Ishikawa (cell line): ENCODE results near the gene HNF1A.

ENCODE experiments used
- CEBPB ChIP-seq: IDR thresholded peaks from 2 replicates; pipeline ENCODE4 v1.6.1; 2012
- CREB1 ChIP-seq: IDR thresholded peaks from 2 replicates; pipeline ENCODE4 v1.6.1; 2012; ENCODE audit warnings: low read depth
- EGR1 ChIP-seq: IDR thresholded peaks from 2 replicates; pipeline ENCODE4 v1.6.1; 2012
- EP300 ChIP-seq: IDR thresholded peaks from 2 replicates; pipeline ENCODE4 v1.6.1; 2012; ENCODE audit warnings: borderline replicate concordance
- FOXM1 ChIP-seq: IDR thresholded peaks from 2 replicates; pipeline ENCODE4 v1.6.1; 2012; ENCODE audit warnings: low read depth, borderline replicate concordance
- NFIC ChIP-seq: IDR thresholded peaks from 2 replicates; pipeline ENCODE4 v1.6.1; 2012
- RAD21 ChIP-seq: IDR thresholded peaks from 2 replicates; pipeline ENCODE4 v1.6.1; 2012; ENCODE audit warnings: low read depth
- TAF1 ChIP-seq: IDR thresholded peaks from 2 replicates; pipeline ENCODE4 v1.6.1; 2012; ENCODE audit warnings: low read depth, mild to moderate bottlenecking
- TCF12 ChIP-seq: IDR thresholded peaks from 2 replicates; pipeline ENCODE4 v1.6.1; 2012; ENCODE audit warnings: low read depth
- TEAD4 ChIP-seq: IDR thresholded peaks from 2 replicates; pipeline ENCODE4 v1.6.1; 2012
- YY1 ChIP-seq: IDR thresholded peaks from 2 replicates; pipeline ENCODE4 v1.6.1; 2012; ENCODE audit warnings: low read depth
- ZBTB7A ChIP-seq: IDR thresholded peaks from 2 replicates; pipeline ENCODE4 v1.6.1; 2012; ENCODE audit warnings: low read depth
- TF ChIP-seq, protein P1 (sequence below): IDR thresholded peaks from 2 replicates; pipeline ENCODE4 v1.6.1; 2012; ENCODE audit warnings: low read depth, mild to moderate bottlenecking
- TF ChIP-seq, protein P2 (sequence below): IDR thresholded peaks from 2 replicates; pipeline ENCODE4 v1.6.1; 2012
- TF ChIP-seq, protein P3 (sequence below): IDR thresholded peaks from 2 replicates; pipeline ENCODE4 v1.6.1; 2012

HNF1A gene

GRCh38 chr12:120979862-120980696 lies 1.7 kb downstream of the HNF1A start:
- TF ChIP-seq, protein P1, sequence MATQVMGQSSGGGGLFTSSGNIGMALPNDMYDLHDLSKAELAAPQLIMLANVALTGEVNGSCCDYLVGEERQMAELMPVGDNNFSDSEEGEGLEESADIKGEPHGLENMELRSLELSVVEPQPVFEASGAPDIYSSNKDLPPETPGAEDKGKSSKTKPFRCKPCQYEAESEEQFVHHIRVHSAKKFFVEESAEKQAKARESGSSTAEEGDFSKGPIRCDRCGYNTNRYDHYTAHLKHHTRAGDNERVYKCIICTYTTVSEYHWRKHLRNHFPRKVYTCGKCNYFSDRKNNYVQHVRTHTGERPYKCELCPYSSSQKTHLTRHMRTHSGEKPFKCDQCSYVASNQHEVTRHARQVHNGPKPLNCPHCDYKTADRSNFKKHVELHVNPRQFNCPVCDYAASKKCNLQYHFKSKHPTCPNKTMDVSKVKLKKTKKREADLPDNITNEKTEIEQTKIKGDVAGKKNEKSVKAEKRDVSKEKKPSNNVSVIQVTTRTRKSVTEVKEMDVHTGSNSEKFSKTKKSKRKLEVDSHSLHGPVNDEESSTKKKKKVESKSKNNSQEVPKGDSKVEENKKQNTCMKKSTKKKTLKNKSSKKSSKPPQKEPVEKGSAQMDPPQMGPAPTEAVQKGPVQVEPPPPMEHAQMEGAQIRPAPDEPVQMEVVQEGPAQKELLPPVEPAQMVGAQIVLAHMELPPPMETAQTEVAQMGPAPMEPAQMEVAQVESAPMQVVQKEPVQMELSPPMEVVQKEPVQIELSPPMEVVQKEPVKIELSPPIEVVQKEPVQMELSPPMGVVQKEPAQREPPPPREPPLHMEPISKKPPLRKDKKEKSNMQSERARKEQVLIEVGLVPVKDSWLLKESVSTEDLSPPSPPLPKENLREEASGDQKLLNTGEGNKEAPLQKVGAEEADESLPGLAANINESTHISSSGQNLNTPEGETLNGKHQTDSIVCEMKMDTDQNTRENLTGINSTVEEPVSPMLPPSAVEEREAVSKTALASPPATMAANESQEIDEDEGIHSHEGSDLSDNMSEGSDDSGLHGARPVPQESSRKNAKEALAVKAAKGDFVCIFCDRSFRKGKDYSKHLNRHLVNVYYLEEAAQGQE, result peak; percentile 80
- no peak for TF ChIP-seq CREB1
- no peak for TF ChIP-seq FOXM1
- no peak for TF ChIP-seq RAD21
- no peak for TF ChIP-seq ZBTB7A
- TF ChIP-seq NFIC, result no peak

DNA sequence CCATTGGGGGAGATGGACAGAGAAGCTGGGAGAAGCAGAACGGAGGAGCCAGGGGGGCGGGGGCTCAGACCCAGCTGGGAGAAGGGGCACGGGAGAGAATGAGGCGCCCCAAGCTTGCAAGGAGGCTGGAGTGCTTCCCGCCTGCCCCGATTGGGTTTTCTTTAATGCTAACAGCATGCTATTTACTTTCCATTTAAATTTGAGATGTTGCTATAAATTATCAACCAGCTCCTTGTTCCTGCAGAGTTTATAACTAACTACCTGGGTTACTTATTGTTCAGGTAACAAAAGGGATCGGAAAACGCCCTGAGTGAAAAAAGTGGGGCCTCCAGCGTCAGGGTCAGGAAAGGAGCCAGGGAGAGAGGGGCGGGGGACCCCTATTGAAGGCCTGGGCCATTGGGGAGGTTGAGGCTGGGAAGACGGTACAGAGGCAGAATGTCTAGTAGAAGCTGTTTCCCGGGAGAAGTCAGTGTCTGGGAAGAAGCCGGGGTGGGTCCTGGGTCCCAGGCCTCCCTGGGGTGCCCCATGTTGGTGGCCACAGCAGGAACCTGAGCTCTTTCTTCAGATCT lies 2.5 kb downstream of the HNF1A start:
- no peak for TF ChIP-seq ZBTB7A
- TF ChIP-seq EGR1, result no peak
- no peak for TF ChIP-seq NFIC
- TF ChIP-seq, protein P2, sequence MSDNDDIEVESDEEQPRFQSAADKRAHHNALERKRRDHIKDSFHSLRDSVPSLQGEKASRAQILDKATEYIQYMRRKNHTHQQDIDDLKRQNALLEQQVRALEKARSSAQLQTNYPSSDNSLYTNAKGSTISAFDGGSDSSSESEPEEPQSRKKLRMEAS, result no peak
- no peak for TF ChIP-seq TEAD4
- TF ChIP-seq CREB1, result no peak
- TF ChIP-seq CEBPB, result no peak
- TF ChIP-seq, protein P3, sequence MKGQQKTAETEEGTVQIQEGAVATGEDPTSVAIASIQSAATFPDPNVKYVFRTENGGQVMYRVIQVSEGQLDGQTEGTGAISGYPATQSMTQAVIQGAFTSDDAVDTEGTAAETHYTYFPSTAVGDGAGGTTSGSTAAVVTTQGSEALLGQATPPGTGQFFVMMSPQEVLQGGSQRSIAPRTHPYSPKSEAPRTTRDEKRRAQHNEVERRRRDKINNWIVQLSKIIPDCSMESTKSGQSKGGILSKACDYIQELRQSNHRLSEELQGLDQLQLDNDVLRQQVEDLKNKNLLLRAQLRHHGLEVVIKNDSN, result no peak
- no peak for TF ChIP-seq YY1
- no peak for TF ChIP-seq TCF12
- TF ChIP-seq TAF1, result no peak
- no peak for TF ChIP-seq EP300
- no peak for TF ChIP-seq RAD21
- TF ChIP-seq, protein P1, result no peak
- TF ChIP-seq FOXM1, result no peak

GRCh38 chr12:120981407-120981941 lies 3.1 kb downstream of the HNF1A start:
- TF ChIP-seq CEBPB (no peak), ZBTB7A (no peak), TEAD4 (no peak), RAD21 (no peak), EP300 (no peak), FOXM1 (no peak), EGR1 (no peak), CREB1 (no peak), TCF12 (no peak), NFIC (no peak), YY1 (no peak), TAF1 (no peak)
- TF ChIP-seq, protein P1, result no peak
- TF ChIP-seq, protein P2, result no peak
- TF ChIP-seq, protein P3, result no peak

DNA sequence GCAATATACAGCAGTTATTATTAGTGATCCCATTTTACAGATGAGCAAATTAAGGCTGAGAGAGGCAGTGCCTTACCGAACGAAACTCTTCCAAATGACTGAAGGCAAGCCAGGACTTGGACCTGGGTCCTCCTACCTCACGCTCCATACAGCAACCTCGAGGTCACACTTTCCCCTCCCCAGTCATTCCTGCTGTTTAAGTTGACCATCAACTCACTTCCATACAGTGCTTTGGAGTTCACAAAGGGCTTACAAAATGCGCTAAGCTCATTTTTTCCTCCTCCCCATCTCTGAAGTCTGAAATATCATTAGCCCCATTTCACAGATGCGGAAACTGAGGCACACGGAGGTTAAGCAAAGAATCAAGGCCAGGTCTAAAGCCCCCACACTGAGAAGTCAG lies 4.3 kb downstream of the HNF1A start:
- TF ChIP-seq, protein P3, result no peak
- no peak for TF ChIP-seq EGR1
- TF ChIP-seq, protein P2, result no peak
- TF ChIP-seq, protein P1, result no peak
- TF ChIP-seq YY1, result no peak
- no peak for TF ChIP-seq TAF1
- no peak for TF ChIP-seq TEAD4
